HG02759 (cell line): ENCODE measurements around the gene SIN3B.

Source experiments
- ATAC-seq: cut with Tn5 transposase; IDR thresholded peaks from one replicate; pipeline ENCODE4 v1.9.1; 2021; ENCODE audit warnings: mild to moderate bottlenecking, moderate library complexity; ENCODE audit not compliant: unreplicated experiment

The SIN3B gene

GRCh38 chr19:16901491-16902175, 72.4 kb downstream of the SIN3B start:
- no peak for ATAC-seq

GRCh38 chr19:16902545-16902944, 73.3 kb downstream of the SIN3B start:
- no peak for ATAC-seq

- ATAC-seq, result no peak
Observed at GRCh38 chr19:16903347-16903746, 74.1 kb downstream of the SIN3B start.

GRCh38 chr19:16904599-16904998, 75.4 kb downstream of the SIN3B start:
- no peak for ATAC-seq

GRCh38 chr19:16908759-16909158, 79.6 kb downstream of the SIN3B start:
- no peak for ATAC-seq

- no peak for ATAC-seq
Observed at GRCh38 chr19:16911046-16911445, 81.8 kb downstream of the SIN3B start.

- no peak for ATAC-seq
Observed at GRCh38 chr19:16912780-16913179, 83.6 kb downstream of the SIN3B start.

GRCh38 chr19:16914421-16914820, 85.2 kb downstream of the SIN3B start:
- no peak for ATAC-seq

- no peak for ATAC-seq
Observed at GRCh38 chr19:16915135-16915534, 85.9 kb downstream of the SIN3B start.

- no peak for ATAC-seq
Observed at GRCh38 chr19:16915734-16916133, 86.5 kb downstream of the SIN3B start.

- no peak for ATAC-seq
Observed at GRCh38 chr19:16917401-16917800, 88.2 kb downstream of the SIN3B start.

GRCh38 chr19:16919496-16919895, 90.3 kb downstream of the SIN3B start:
- no peak for ATAC-seq

- no peak for ATAC-seq
Observed at GRCh38 chr19:16920816-16921529, 91.8 kb downstream of the SIN3B start.

- ATAC-seq, result no peak
Observed at GRCh38 chr19:16921766-16922591, 92.8 kb downstream of the SIN3B start.

GRCh38 chr19:16922592-16922934, 93.4 kb downstream of the SIN3B start:
- ATAC-seq, result no peak

- no peak for ATAC-seq
Observed at GRCh38 chr19:16922949-16923348, 93.8 kb downstream of the SIN3B start.

GRCh38 chr19:16927883-16928282, 98.7 kb downstream of the SIN3B start:
- ATAC-seq, result no peak

GRCh38 chr19:16928351-16928750, 99.2 kb downstream of the SIN3B start:
- ATAC-seq, result no peak

- ATAC-seq, result no peak
Observed at GRCh38 chr19:16928916-16929315, 99.7 kb downstream of the SIN3B start.
